DOHH2 (cell line): ENCODE data around the gene LRMDA.

ENCODE experiments used
- CTCF ChIP-seq: fragments of 200-600 bp; sonication (generic); IDR thresholded peaks from one replicate; pipeline ENCODE4 v1.5.1; 2014; ENCODE audit warnings: antibody characterized with exemption, mild to moderate bottlenecking, low read depth, low read length; ENCODE audit not compliant: poor library complexity, severe bottlenecking
- EZH2phosphoT487 ChIP-seq: fragments of 200-600 bp; sonication (generic); IDR thresholded peaks from 2 replicates; pipeline ENCODE4 v1.6.1; 2017; ENCODE audit warnings: borderline replicate concordance, mild to moderate bottlenecking, antibody characterized with exemption, low read length, moderate library complexity, mixed read lengths

- no peak for TF ChIP-seq CTCF
- no peak for TF ChIP-seq EZH2phosphoT487
Measured at GRCh38 chr10:76201962-76202361, 770.5 kb downstream of the LRMDA start.
